ENCODE measurements around the gene DUSP3.

DNA sequence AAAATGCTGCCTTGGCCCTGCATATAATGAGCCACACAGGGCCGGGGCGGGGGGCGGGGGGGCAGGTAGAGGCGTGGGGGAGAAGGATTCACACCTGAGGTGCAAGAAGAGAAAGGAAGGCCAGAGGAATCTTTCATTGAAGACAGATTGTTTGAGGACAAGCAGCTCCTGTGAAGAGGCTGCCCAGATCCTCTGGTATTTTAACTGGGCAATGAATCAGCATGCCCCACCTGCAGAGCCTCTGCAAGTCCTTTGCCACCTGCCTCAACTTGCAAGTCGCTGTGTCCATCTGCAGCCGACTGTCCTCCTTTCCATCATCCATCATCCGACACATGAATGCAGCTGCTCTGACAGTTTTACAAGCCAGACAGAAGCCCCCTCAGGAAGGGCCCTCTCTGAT is 18.9 kb downstream of the DUSP3 start:
- TF ChIP-seq CTCF (IDR thresholded peaks at IDR 0.05) = no peak
- TF ChIP-seq EZH2 (IDR thresholded peaks at IDR 0.05; ENCODE audit: borderline replicate concordance, insufficient read depth, low read depth, low read length, poor library complexity, severe bottlenecking) = no peak
